GM18858 (cell line): Measurements from ENCODE around the gene MICU1.
"Not testable (repeated sequence)": the region's sequence is repeated elsewhere in the genome, so short reads cannot be mapped to it uniquely, and the experiment has no call there.

ENCODE experiments used
- ATAC-seq: cut with Tn5 transposase; IDR thresholded peaks from one replicate; pipeline ENCODE4 v1.9.1; 2021; ENCODE audit not compliant: unreplicated experiment

Gene MICU1

DNA sequence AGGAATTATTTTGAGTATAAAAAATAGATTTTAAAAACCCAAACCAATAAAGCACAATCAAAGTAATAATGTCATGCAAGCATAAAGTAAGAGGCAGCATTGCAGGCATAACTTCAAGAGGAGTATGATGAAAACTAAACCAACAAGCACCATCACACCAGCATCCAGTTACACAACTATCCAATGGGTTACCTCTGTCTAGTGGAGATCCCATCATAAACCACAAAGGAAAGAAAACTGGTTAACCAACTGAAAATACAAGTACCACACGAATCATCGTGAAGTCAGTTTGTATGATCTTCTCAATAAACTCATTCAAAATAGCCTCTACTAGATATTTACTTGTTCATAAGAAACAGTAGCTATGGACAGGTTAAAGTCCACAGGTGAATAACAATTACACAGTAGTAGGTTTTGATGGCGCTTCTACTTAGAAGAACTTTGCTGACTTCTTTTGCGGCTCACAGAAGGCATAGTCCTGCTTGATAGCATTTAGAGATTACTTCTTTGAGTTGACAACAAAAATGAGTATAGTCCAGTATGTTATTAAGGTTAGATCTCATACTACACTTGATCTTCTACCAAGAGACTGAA, 116.6 kb downstream of the MICU1 start:
- ATAC-seq = no peak

DNA sequence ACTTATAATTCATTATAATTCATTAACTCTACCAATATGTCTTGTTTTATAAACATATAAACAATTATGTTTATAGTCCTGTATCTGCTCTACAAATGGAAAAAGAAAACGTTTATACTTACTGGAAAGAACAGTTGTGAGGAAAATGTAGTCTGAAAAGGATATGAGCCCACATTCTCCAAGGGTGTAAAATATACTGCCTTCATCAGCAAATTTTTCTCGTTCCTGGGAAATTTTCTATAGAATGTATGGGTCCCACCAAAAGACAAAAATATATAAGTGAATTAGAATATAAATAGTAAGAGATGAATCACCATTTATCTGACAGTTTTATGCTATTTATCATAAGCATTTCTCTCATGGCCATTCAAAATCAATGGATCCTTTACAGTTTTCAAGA, 117.8 kb downstream of the MICU1 start:
- no peak for ATAC-seq

DNA sequence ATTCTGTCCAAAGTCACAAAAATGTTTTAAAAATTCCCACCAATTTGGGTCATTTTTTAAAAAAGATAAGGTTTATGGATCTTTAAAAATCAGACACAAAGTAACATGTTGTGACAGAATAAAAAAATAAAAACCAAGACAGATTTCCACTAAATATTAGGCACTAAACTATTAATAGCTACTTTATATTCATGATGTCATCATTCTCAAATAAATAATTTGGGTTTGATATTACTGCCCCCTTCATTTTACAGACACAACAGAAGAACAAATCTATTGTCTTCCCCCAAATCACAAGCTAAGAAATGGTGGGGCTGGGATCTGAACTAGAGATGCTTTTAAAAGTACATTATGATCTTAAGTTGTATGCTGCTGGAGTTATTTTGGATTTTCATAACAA, 119.4 kb downstream of the MICU1 start:
- no peak for ATAC-seq

DNA sequence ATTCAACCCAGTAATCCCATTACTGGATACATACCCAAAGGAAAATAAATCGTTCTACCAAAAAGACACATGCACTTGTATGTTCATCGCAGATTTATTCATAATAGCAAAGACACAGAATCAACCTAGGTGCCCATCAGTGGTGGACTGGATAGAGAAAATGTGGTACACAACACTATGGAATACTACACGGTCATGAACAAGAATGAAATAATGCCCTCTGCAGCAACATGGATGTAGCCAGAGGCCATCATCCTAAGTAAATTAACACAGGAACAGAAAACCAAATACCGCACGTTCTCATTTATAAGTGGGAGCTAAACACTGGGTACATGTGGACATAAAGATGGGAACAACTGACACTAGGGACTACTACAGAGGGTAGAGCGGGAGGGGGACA, 120.4 kb downstream of the MICU1 start:
- no peak for ATAC-seq

DNA sequence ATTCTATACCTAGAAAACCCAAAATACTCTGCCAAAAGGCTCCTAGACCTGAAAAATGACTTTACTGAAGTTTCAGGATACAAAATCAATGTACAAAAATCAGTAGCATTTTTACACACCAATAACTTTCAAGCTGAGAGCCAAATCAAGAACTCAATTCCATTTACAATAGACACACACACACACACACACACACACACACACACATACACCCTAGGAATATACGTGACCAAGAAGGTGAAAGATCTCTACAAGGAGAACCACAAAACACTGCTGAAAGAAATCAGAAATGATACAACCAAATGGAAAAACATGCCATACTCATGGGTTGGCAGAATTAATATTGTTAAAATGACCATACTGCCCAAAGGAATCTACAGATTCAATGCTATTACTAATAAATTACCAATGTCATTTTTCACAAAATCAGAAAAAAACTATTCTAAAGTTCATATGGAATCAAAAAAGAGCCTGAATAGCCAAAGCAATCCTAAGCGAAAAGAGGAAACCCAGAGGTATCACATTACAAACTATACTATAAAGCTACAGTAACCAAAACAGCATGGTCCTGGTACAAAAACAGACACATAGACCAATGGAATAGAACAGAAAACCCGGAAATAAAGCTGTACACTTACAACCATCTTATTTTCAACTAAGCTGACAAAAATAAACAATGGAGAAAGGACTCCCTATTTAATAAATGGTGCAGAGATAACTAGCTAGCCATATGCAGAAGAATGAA, 122.0 kb downstream of the MICU1 start:
- ATAC-seq = no peak

DNA sequence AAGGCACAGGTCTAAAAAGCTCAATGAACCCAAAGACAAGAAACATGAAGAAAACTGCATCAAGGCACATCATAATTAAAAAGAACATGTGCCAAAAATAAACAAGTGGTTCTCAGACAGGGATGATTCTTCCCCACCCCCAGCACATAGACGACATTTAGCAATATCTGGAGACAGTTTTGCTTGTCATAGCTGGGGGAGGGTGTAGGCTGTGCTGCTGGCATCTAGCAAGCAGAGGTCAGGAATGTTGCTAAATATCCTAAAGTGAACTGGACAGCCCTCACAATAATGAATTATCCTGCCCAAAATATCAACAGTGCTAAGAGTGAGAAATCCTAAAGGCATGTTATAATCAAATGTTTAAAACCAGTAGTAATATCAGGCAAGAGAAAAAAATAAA, 122.6 kb downstream of the MICU1 start:
- no peak for ATAC-seq

DNA sequence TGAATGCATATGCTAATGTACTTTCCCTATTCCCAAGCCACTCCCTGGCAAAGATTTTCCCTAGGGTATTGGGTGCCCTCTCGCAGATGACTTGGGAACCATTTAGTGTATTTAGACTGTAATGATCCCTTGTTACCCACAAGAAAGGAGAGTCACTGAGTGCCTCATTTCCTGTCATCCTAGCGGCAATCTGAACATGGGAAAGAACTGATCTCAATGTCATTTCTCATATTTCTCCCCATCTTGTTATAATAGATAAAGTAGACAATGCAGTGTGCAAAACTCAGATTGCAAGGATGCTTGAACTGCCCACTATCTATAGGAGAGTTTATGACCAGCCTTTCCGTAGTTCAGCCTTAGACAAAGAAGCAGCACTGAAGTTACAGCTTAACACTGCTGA, 123.3 kb downstream of the MICU1 start:
- no peak for ATAC-seq

DNA sequence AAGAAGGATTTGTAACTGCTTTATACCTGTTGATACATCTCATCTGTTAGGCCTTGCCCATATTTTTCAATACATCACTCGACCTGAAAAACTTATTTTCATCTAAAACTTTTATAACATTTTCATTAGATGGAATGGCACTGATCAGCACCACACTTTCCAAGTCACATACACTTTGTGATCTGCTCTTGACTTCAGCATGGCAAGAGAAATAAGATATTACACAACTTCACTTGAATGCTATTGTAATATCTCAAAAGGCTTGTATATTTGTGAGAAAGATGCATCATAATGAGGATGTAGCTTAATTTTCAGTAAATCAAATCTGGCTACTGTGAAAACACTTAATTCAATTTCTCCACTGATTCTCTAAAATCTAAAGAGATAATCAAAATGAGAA, 126.2 kb downstream of the MICU1 start:
- no peak for ATAC-seq

DNA sequence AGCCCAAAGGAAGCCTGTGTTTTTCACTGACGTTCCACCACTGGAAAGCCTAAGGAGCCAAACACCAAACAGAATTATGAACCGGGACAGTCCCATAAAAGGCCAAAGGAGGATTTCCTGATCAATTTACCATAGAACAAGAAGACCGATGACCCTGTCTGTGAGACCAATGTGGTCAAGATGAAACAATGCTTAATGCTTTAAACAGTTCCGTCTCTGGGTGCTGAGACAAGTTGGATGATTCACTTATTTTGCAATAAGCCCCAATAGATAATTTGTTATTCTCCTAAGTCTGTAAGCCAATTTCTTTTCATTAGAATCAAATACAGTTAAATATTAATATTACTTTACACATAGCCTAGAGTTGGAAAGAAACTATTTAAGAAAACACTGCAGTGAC, 134.9 kb downstream of the MICU1 start:
- ATAC-seq = no peak

DNA sequence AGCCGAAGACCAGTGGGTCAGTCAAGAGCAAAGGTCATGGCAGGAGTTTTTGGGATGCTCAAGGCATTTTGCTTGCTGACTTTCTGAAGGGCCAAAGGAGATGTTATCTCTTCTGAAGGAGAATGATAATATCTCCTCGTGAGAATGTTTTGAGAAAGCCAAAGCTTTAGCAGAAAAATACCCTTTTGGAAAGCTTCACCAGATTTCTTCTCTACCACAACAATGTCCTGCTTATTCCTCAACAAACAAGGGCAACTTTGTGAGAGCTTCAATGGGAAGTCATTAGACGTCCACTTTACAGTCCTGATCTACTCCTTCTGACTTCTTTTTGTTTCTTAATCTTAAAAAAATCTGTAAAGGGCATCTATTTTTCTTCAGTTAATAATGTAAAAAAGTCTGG, 138.4 kb downstream of the MICU1 start:
- no peak for ATAC-seq

DNA sequence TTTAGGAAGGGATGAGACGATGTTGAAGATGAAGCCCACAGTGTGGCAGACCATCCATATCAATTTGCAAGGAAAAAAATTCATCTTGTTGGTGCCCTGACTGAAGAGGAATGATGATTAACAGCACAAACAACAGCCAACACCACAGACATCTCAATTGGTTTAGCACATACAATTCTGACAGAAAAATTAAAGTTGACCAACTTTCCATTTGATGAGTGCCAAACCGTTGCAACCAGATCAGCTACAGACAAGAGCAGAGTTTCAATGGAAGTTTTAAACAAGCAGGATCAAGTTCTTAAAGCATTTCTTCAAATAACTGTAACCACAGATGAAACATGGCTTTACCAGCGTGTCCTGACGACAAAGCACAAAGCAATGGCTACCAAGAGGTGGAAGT, 138.8 kb downstream of the MICU1 start:
- no peak for ATAC-seq

DNA sequence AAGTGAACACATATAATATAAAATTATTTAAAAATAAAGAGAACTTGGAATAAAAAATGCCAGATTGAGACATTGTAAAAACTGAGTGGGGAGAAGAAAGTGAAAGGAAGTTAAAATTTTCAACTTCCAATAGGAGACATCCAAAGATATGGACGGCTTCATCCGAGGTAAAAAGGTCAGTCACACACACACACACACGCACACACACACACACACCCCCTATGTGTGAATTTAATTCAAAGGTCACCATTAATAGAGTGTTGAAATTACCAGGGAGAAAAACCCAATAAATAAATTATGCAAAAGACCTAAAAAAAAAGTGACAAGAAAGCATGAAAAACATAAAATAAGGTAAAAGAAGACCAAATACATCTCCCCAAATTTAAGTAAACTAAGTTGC, 140.2 kb downstream of the MICU1 start:
- no peak for ATAC-seq

DNA sequence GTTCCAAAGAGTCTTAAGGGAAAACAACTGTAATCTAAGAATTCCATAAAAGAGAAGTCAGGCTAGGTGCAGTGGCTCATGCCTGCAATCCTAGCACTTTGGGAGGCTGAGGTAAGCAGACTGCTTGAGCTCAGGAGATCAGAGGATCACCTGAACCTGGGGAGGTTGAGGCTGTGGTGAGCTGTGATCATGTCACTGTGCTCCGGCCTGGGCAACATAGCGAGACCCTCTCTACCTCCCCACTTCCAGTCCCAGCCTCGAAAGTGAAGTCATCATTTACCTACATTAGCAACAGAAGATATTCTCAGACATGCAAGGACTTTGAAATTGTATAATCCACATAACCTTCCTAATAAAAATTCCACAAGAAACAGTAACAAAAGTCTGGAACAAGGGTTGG, 141.4 kb downstream of the MICU1 start:
- ATAC-seq = no peak

DNA sequence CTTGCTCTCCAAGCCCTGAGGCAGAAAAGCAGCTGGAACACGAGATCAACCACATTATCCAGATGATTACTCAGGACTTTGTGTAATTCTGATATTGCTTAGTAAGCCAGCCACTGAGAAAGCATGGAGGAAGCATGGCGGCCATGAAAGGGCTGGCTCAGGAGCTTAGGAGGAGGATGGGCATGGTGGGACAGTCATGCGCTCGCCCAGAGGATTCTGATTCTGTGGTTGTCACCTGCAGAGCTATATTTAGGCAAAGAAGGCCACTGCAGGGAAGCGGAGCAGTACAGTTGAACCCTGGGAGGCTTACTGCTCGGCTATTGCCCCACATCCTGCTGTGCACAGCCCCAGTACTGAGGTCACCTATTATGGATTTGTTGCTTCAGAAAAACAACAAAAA, 142.4 kb downstream of the MICU1 start:
- no peak for ATAC-seq

DNA sequence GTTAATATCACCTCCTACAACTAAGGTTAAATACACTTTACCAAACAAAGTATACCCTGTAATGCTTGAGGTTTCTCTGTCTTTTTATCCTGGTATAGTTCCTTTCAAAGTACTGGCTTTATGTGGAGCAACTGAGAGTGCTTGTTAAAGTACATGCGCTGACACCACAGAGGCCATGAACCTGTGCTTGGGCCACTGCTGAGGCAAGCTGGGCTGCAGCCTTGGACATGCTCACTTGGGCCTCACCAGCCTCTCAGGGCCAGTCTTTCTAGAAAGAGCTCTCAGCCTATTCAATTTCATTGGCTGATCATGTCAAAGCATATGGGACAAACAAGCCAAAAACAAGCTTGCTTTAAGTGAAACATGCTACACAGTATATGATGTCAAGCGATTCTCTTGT, 145.0 kb downstream of the MICU1 start:
- ATAC-seq = no peak

DNA sequence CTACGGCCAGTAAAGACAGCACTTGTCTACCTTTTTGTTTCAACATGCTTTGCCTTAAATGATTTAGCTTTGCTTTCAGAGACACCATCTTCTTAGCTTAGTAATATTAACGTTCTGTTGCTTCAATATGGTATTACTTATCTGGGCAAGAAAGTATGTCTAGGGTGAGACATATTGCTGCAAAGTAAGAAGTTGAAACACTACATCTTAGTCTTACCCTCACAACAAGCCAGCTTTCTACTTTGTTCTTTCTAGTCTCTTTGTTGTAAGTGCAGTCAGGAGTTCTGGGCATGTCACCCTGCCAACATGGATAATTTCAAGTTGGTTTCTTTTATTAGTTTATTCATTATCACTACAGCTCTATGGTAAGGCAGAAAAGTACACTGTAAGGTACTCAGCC, 148.4 kb downstream of the MICU1 start:
- ATAC-seq = no peak

DNA sequence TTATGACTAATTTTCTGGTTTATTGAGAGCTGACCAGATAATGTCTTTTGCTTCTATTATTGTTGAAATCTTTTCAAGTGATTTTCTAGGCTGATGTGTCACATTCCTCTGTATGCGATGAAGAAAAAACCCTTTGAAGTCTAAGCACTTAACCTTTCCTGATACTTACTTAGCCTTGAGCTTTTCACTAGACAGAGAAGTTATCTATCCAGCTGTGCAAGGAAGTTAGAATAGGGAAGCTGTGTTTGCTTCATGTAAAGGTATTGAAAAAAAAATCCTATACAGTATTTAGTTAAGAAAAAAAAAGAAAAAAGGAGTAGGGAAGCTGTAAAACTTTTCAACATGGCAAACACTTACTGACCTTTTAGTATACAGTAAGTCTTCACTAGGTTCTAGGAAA, 153.6 kb downstream of the MICU1 start:
- ATAC-seq = no peak

DNA sequence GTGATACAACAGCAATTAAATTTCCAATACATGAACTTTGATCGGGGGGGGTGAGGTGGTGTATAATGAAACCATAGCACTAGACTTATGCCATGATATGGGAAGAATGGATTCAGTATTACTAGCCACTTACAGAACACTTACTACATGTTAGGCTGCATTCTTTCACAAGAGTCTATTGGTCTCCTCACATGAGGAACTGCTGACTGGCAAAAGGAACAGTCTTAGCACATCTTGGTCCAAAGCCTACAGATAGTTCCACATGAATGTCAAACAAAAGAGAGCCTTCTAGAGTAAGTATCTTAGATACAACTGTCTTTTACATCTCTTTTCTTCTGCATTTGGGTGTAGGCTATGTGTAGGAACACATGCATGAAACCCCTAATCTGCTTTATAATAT, 155.2 kb downstream of the MICU1 start:
- ATAC-seq = no peak

DNA sequence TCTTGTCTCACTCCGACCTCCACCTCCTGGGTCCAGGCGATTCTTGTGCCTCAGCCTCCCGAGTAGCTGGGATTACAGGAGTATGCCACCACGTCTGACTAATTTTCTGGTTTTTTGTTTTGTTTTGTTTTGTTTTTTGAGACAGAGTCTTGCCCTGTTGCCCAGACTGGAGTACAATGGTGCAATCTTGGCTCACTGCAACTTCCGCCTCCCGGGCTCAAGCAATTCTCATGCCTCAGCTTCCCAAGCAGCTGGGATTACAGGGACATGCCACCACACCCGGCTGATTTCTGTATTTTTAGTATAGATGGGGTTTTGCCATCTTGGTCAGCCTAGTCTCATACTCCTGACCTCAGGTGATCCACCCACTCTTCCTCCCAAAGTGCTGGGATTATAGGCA, 158.8 kb downstream of the MICU1 start:
- ATAC-seq = not testable (repeated sequence)

DNA sequence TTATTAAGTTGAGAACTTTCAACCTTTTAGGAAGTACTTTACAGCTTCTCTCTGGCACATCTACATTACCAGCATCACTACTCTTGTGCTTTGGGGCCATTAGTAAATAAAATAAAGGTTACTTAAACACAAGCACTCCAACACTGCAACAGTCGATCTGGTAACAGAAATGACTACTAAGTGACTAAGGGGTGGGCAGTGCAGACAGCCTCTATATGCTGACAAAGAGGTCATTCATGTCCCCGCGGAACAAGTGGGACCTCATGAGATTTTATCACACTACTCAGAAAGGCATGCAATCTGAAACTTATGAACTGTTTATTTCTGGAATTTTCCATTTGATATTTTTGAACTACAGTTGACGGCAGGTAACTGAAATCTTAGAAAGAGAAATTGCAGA, 159.9 kb downstream of the MICU1 start:
- no peak for ATAC-seq

DNA sequence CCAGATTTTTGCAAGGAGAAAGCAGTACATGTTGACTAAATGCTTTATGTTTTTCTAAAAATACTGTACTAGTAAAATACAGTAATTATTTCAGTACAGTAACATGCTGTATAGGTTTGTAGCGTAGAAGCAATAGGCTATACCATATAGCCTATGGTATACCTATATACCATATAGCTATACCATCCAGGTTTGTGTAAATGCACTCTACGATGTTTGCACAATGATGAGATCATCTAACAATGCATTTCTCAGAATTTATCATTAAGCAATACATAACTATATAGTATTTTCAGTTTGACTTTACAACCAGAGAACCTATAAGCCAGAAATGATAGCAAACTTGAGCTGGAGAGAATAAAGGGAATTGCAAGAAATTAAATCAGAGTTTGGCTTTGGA, 161.4 kb downstream of the MICU1 start:
- ATAC-seq = no peak

DNA sequence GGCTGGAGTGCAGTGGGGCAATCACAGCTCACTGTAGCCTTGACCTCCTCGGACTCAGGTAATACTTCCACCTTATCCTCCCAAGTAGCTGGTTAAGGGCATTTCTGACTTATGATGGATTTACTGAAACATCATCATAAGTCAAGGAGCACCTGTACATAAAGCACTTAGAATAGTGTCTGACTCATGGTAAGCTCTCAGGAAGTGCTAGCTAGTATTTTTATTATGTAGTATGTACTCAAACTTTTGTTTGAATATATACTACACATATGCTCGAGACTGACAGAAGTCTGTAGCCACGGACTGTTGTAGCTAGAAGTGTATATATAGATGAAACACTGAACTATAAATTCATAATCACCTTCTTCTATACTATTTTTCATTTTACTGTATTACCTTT, 163.6 kb downstream of the MICU1 start:
- no peak for ATAC-seq

DNA sequence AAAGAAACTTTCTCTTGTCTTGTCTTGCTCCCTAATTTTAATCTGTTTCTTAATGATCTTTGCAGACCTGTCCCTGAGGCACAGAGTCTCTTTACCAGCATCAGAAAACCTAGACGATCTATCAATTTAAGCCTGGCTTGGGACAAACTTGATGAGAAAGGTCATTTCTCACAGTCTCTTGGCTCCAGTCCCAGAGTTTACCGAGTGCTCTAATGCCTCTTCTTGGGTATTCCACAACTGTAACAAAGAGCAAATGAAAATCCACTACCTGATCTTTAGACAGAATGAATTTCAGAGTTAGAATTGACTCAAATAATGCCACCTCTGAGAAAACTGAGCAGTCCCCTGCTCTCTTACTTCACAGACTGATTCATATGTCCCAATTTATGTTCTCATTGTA, 164.8 kb downstream of the MICU1 start:
- no peak for ATAC-seq
